Upper lobe of left lung (tissue), 6 donors: ENCODE data around the gene CD247. TPM values are rescaled to one million over a fixed set of nuclear protein-coding genes. Genes with fewer than 3 reads are reported as not detected.

Source experiments
- ATAC-seq, 2 donors: fragments of 200-7000 bp; cut with Tn5 transposase; one replicate each; pipeline ENCODE4 v1.9.1; 2022; ENCODE audit warnings: mild to moderate bottlenecking in 2 of 2, moderate library complexity in 2 of 2; ENCODE audit not compliant: low FRiP score in 2 of 2
- DNase-seq, 2 donors: peaks; one replicate each; pipeline ENCODE4 v3.0.0-alpha.2; 2019 to 2020
- H3K27ac ChIP-seq, 4 donors: fragments of 200-600 bp; sonication (generic); one replicate each; pipeline ENCODE4 v1.5.1; 2016 to 2019
- H3K27me3 ChIP-seq, 4 donors: fragments of 200-600 bp; sonication (generic); one replicate each; pipeline ENCODE4 v1.5.1; 2017 to 2019
- H3K36me3 ChIP-seq, 4 donors: fragments of 200-600 bp; sonication (generic); one replicate each; pipeline ENCODE4 v1.5.1; 2016 to 2019
- H3K4me1 ChIP-seq, 4 donors: fragments of 200-600 bp; sonication (generic); one replicate each; pipeline ENCODE4 v1.5.1; 2018 to 2019
- H3K4me3 ChIP-seq, 4 donors: fragments of 200-600 bp; sonication (generic); one replicate each; pipeline ENCODE4 v1.5.1; 2017 to 2019; ENCODE audit warnings: mild to moderate bottlenecking in 2 of 4, moderate library complexity in 1 of 4
- H3K9me3 ChIP-seq, 4 donors: fragments of 200-600 bp; sonication (generic); one replicate each; pipeline ENCODE4 v1.5.1; 2018 to 2019
- CTCF ChIP-seq, 6 experiments: fragments of 450-650 bp in 4 of 6; fragments of 200-600 bp in 2 of 6; sonication (generic) in 2 of 6; IDR thresholded peaks; one replicate each; pipeline ENCODE4 v1.5.1; 2016 to 2019; ENCODE audit warnings: antibody characterized with exemption in 6 of 6
- EP300 ChIP-seq, 4 donors: sonication (generic); formaldehyde crosslinking; IDR thresholded peaks; one replicate each; pipeline ENCODE4 v1.5.1; 2017; ENCODE audit warnings: antibody characterized with exemption in 4 of 4, control low read depth in 2 of 4
- POLR2A ChIP-seq, 4 donors: fragments of 450-650 bp; IDR thresholded peaks; one replicate each; pipeline ENCODE4 v1.5.1; 2016 to 2017; ENCODE audit warnings: antibody characterized with exemption in 4 of 4, mild to moderate bottlenecking in 2 of 4
- POLR2AphosphoS5 ChIP-seq, 2 donors: sonication (generic); formaldehyde crosslinking; IDR thresholded peaks; one replicate each; pipeline ENCODE4 v1.5.1; 2017; ENCODE audit warnings: antibody characterized with exemption in 2 of 2
- WGBS, 2 donors: methylation state at CpG; one replicate each; pipeline ENCODE4 v1.1.5; 2017 to 2018; 5-methylcytosine and 5-hydroxymethylcytosine counted together
- total RNA-seq, 6 donors: library from RNA; depleted of rRNA in 4 of 6; stranded (reverse); fragments of >200 nt in 4 of 6; gene quantifications; one replicate each; pipeline versions ENCODE4 v1.1.0 to v1.2.1, GENCODE V29; 2016 to 2021
- donor health status: DM: no; HTN: no; CAD: no; lungs with moderate emphysema.
- donor health status: DM: no; HTN: yes; CAD: no; lungs with severe emphysema.

The CD247 gene
- total RNA-seq, 6 donors from 2014 or later: 5.0 to 14.7 (median 8.7) TPM

- H3K4me1 ChIP-seq: peaks cover 0 to 3% (median under 1%) of the 10 kb centered on the region in 4 donors
- TF ChIP-seq POLR2AphosphoS5 (IDR thresholded peaks at IDR 0.05): no peak
- no peak for TF ChIP-seq POLR2A (IDR thresholded peaks at IDR 0.05)
- TF ChIP-seq CTCF (IDR thresholded peaks at IDR 0.05): no peak
- TF ChIP-seq EP300 (IDR thresholded peaks at IDR 0.05): no peak
- no peak overlapping the region for H3K27ac ChIP-seq
- H3K4me3 ChIP-seq: no peak overlapping the region
- no peaks in the 10 kb centered on the region for H3K36me3 ChIP-seq
- ATAC-seq (no peak), DNase-seq (no peak)
- H3K9me3 ChIP-seq: no peaks in the 10 kb centered on the region
- H3K27me3 ChIP-seq: no peaks in the 10 kb centered on the region
- 89 to 93% methylated on average over 6 of the region's 6 CpGs for WGBS, 2 donors
These were observed 84.4 kb downstream of the CD247 start for GRCh38 chr1:167433884-167434283.

GRCh38 chr1:167432780-167433179 lies 85.5 kb downstream of the CD247 start:
- H3K4me3 ChIP-seq: no peak overlapping the region
- ATAC-seq: no peak

GRCh38 chr1:167431909-167432650 lies 86.2 kb downstream of the CD247 start:
- Histone ChIP-seq H3K9me3 (no peaks in the 10 kb centered on the region), H3K36me3 (no peaks in the 10 kb centered on the region), H3K27me3 (no peaks in the 10 kb centered on the region), H3K27ac (no peak overlapping the region), H3K4me3 (no peak overlapping the region), H3K4me1 (peaks cover 0 to 12% (median 2%) of the 10 kb centered on the region in 4 donors)
- ATAC-seq (no peak), DNase-seq (no peak)
- no peak for TF ChIP-seq CTCF (IDR thresholded peaks at IDR 0.05)
- no peak for TF ChIP-seq POLR2AphosphoS5 (IDR thresholded peaks at IDR 0.05)
- TF ChIP-seq EP300 (IDR thresholded peaks at IDR 0.05): no peak
- no peak for TF ChIP-seq POLR2A (IDR thresholded peaks at IDR 0.05)
- WGBS, 2 donors: 82 to 93% methylated on average over 5 to 7 of the region's 8 CpGs

More at GRCh38 chr1:167432780-167433179, 85.5 kb downstream of the CD247 start:
- Histone ChIP-seq H3K36me3 (no peaks in the 10 kb centered on the region), H3K27ac (no peak overlapping the region), H3K27me3 (no peaks in the 10 kb centered on the region), H3K9me3 (no peaks in the 10 kb centered on the region), H3K4me1 (peaks cover 0 to 6% (median 2%) of the 10 kb centered on the region in 4 donors)
- no peak for DNase-seq
- WGBS, 2 donors: 95 to 100% methylated on average over 4 to 7 of the region's 7 CpGs
- TF ChIP-seq POLR2A (IDR thresholded peaks at IDR 0.05) (no peak), CTCF (IDR thresholded peaks at IDR 0.05) (no peak), POLR2AphosphoS5 (IDR thresholded peaks at IDR 0.05) (no peak), EP300 (IDR thresholded peaks at IDR 0.05) (no peak)

- Histone ChIP-seq H3K4me3 (no peak overlapping the region), H3K9me3 (no peaks in the 10 kb centered on the region), H3K27me3 (no peaks in the 10 kb centered on the region), H3K36me3 (no peaks in the 10 kb centered on the region), H3K4me1 (peaks cover 0 to 12% (median 2%) of the 10 kb centered on the region in 4 donors), H3K27ac (no peak overlapping the region)
- DNase-seq: no peak
- TF ChIP-seq POLR2A (IDR thresholded peaks at IDR 0.05) (no peak), POLR2AphosphoS5 (IDR thresholded peaks at IDR 0.05) (no peak), EP300 (IDR thresholded peaks at IDR 0.05) (no peak), CTCF (IDR thresholded peaks at IDR 0.05) (no peak)
- ATAC-seq: no peak
- WGBS, 2 donors: 88 to 90% methylated on average over 13 to 14 of the region's 14 CpGs
These were observed 86.9 kb downstream of the CD247 start for GRCh38 chr1:167431261-167431908.
